Activated CD8-positive, alpha-beta memory T cell treated with anti-CD3 and anti-CD28 coated beads for 36 hours (primary cell): ENCODE results near the gene GBP1. TPM values are rescaled to one million over a fixed set of nuclear protein-coding genes. Genes with fewer than 3 reads are reported as not detected.
"Not testable (repeated sequence)": the region's sequence is repeated elsewhere in the genome, so short reads cannot be mapped to it uniquely, and the experiment has no call there.

ENCODE experiments used
- CTCF ChIA-PET: fragments of 350-600 bp; sonication (Branson Sonifier 250); formaldehyde crosslinking; loops from one replicate; lab custom pipeline; 2021; ENCODE audit warnings: antibody characterized with exemption; lab: Charles Lee
- POLR2A ChIA-PET: fragments of 350-600 bp; sonication (Branson Sonifier 250); formaldehyde crosslinking; loops from one replicate; lab custom pipeline; 2021; ENCODE audit warnings: antibody characterized with exemption; lab: Charles Lee
- total RNA-seq, 2 experiments: library from RNA; stranded (reverse); gene quantifications; one replicate each; pipeline ENCODE4 v1.2.3, GENCODE V29; 2021

Gene GBP1
- total RNA-seq, 2 experiments from 2014 or later = 59.6 to 61.6 TPM

DNA sequence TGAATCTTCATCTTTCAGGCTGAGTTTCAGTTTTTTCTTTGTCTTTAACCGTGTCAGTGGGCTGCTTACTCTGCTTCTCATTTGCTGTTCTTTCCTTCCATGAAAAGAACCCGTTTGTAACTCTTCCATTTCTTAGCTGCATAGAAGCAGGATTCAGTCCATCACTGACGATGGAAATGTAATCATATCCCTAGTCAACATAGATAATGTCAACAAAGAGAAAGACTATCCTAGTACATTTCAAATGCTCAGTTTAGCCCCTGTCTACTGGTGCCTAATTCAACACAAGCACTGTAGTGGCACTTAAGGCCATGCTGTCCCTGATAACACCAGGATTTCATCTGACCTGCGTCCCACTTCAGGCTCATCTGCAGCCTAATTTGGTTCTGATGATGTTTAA lies 376 bp downstream of the GBP1 start:
- ChIA-PET CTCF (interaction anchor here (0.6 to 1.4 kb wide), 3 partner anchors 18 to 388 kb away, joined by 3 to 4 read pairs (median 3); no protein-coding TSS in a partner anchor), POLR2A (interaction anchor here (0.9 to 2.3 kb wide), 3 partner anchors 23 to 62 kb away, joined by 3 to 7 read pairs (median 4); no protein-coding TSS in a partner anchor)

DNA sequence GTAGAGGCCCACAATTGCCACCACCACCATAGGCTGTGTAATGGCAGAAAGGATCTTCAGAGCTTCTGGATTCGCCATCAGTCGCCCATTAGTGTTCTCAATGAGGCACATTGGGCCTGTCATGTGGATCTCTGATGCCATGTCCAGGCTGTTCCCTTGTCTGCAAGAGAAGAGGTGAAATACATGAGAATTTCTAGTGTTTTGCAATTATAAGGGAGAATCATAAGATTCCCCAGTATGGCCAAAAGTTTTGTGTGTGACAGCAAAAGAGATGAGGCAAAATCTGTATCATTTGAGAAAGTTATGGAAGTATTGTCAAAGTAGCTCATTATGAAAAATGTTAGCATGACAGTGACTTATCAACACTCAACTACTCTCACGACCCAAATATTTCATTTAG lies 1.9 kb downstream of the GBP1 start:
- CTCF ChIA-PET = no interaction called here

DNA sequence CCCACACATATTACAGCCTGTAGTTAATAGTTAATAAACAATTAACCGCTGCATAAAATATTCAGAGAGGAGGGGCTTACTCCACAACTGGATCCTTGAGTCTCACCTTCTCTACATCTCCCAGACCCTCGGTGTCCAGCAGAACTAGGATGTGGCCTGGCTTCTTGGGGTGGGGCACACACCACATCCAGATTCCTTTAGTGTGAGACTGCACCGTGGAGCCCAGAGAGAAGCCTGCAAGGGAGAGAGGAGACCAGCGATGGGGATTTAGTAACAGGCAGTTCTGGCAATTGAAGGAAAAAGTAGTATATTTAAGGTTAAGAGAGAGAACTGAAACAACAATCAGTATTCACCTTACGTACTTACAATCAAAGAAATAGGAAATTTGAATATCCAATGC lies 4.9 kb downstream of the GBP1 start:
- ChIA-PET POLR2A (interaction anchor here (0.7 kb wide), 1 partner anchor 38 kb away, joined by 4 read pairs; no protein-coding TSS in a partner anchor), CTCF (no interaction called here)

More for the DNA sequence above, 1.9 kb downstream of the GBP1 start:
- POLR2A ChIA-PET = no interaction called here

DNA sequence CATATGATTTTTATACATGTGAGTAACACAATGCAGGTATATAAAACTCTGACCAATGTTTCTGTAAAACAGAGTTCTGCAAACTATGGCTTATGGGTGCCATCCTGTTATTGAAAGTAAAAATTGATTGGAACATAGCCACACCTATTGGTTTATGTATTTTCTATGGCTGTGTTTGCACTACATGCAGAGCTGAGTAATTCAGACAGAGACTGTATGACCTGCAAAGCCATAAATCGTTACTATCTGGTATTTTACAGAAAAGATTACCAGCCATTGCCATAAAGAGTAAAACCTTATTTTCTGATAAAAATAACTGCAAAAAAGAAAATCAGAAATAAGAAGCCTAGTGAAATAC lies 13.1 kb downstream of the GBP1 start:
- CTCF ChIA-PET = no interaction called here
- POLR2A ChIA-PET = no interaction called here

DNA sequence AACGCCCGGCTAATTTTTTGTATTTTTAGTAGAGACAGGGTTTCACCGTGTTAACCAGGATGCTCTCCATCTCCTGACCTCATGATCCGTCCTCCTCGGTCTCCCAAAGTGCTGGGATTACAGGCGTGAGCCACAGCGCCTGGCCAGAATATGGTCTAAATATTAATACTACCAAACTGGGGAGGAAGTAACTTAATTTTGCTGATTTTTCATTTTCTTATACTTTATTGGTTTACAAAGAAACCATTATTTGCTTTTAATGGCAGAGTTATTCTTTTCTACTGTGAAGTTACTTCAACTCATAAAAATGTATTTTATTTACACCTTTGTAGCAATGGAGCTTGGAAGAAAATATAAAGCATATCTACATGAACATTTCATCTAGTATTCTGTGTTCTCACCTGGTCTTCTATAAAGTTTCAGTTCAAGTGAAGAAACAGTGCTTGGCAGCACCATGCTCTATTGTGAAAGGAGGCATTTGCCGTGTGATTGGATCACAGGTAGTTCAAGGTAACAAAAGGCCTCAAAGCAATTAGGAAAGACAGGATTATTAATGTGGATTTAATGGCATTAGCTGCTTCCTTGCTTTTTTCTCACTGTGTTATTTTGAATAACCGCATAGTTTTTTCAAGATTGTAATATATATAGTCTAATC lies 13.6 kb downstream of the GBP1 start:
- POLR2A ChIA-PET = no interaction called here
- CTCF ChIA-PET = no interaction called here

DNA sequence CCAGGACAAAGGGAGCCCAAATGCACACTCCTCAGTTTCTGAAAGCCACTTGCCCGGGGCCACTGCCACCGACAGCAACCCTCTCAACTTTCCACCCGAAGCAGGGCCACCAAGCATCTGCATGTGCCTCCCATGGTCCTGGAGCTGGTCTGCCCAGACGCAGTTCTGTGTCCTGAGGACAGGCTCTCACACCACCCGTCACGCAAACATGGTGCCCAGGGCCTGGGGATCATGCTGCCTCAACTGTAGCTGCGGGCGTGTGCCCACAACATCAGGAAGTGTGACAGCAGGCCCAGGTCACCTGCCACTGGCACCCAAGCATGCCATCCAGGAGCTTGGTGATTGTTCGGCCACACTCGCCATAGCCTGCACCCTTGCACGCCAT lies 14.4 kb downstream of the GBP1 start:
- POLR2A ChIA-PET = no interaction called here
- CTCF ChIA-PET = no interaction called here

DNA sequence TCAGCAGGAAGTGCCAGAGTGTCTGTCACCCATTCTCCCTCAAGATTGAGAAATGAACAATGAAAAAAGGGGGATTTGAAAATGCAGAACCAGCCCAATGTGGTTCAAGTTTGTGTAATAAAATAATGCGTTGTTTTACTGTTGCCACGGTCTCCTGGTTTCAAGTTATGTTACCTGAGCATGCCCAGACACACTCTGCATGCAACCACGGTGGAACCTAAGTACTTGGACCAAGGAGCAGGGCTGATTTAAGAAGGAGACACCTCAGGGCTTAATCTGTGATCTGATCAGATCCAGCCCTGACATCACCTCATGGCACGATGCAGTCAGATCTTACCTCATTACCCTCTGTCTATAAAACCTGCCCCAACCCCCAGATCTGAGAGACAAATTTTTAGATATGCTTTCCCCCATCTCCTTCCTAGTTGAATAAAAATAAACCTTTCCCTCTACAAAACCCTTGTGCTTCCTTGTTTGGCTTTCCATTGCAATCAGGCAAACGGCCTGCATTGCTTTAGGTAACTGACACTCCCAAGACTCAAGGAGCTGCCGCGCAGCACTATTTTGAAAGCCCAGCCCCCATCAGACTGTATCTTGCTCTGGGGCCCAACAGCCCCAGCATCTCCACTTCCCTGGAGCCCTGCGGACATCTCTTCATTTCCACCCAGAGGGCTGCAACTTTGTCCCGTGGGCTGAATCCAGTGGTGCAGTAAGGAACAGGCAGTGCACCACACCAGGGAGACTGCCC lies 14.9 kb downstream of the GBP1 start:
- POLR2A ChIA-PET, CTCF ChIA-PET: not testable (repeated sequence)

DNA sequence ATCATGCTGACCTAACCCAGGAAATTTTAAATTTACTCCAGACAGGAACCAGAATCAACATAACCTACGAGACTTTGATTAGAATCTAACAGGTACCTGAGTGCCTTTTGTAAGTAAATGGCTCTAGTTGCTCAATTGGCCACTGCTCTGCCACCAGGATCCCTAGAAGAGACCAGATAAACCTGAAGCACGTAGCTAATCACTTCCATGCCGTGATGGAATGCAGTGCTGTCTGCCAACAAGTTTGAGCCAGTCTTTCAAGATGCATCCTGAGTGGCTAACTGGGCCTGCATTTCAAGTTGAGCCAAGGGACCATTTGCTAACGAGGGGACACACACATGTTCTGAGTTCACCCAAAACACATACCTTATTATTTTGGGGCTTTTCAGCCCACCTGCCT lies 15.8 kb downstream of the GBP1 start:
- POLR2A ChIA-PET = not testable (repeated sequence)
- CTCF ChIA-PET = interaction anchor here (1.0 kb wide), 1 partner anchor 65 kb away, joined by 3 read pairs; no protein-coding TSS in a partner anchor

DNA sequence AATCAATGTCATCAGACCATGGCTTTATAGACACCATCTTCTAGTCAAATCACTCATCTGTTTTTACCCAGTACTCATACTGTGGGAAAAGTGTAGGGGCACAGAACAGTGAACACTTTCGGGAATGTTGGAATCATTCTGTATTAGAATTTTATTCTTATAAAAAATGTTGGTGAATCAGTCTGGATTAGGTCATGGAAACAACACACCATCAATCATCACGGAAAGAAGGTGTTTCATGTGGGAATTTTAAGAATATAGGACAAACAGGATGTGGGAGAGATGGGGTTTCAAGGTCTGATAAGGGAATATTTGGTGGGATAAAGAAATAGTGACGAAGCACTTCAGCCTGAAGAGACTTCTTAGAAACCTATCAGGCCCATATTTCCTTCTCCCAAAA lies 17.3 kb downstream of the GBP1 start:
- CTCF ChIA-PET = no interaction called here
- POLR2A ChIA-PET = no interaction called here

DNA sequence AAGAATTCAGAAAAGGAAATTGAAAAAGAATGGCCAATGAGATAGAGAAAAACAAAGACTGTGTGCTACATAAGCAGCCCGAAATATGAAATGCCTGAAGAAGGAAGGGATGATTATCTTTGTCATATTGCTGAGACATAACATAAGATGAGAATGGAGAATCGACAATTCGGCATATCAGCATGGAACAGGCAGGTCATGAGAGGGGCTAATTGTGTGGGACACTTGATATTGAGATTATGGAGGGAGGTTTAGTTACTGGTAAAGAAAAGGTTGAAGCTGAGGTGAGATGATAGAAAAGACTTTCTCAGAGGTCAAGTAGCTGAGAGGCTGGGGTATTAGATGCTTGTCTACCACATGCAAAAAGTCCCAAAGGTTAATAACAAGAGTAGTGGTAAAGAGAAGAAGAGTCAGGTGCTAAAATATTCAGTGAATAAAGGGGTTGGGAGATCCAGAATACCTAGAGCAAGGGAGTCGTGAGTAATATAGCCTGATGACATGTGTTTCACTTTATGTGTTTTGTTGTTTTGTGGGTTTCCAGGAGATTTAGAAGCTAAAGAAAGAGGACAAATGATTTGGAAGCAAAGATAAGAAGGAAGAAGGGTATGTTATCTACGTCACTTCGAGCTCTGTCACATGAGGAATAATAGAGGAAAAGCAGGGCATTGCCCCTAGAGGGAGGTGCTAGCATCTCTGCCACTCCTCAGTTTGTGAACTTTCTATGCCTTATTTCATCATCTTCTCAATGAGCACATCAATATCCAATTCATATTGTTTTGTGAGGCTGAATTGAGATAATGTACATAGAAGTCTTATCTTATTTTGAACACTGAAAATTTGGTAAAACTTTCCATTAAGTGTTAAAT lies 18.5 kb downstream of the GBP1 start:
- ChIA-PET POLR2A (interaction anchor here (1.0 to 1.5 kb wide), 3 partner anchors 24 to 81 kb away, joined by 3 to 4 read pairs (median 4); partner anchors contain the start of gene GBP3), CTCF (interaction anchor here (1.1 to 1.2 kb wide), 2 partner anchors 19 to 24 kb away, joined by 3 to 4 read pairs; partner anchors contain the start of gene GBP1)

DNA sequence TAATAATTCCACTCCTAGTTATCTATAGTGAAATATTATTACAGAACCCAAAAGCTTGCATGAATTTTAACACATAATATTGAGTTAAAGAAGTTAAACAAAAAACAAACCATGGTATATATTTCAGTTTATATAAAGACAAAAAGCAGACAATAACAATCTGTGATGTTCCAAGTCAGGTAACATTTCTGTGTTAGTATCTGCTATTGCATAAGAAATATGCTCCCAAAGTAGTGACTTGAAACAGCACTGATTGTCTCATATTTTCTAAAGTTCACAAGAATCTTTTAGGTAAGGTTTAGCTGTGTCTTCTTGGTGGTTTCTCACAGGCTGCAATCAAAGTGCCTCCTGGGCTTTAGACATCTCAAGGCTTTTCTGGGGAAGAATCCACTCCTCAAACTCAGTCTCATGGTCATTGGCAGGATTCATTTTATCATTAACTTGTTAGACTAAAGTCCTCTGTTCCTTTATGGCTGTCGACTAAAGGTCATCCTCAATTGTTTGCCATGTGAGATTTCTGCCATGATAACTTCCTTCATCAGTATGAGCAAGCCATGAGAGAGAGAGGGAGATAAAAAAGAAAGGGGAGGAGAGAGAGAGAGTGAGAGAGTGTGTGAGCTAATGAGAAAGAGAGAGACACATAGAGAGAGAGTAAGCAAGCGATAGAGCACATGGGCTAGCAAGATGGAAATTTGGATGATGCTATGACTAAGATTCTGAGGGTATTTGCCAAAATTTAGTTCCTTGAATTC lies 19.9 kb downstream of the GBP1 start:
- CTCF ChIA-PET = interaction anchor here (0.9 kb wide), 1 partner anchor 61 kb away, joined by 5 read pairs; no protein-coding TSS in a partner anchor
- POLR2A ChIA-PET = no interaction called here

DNA sequence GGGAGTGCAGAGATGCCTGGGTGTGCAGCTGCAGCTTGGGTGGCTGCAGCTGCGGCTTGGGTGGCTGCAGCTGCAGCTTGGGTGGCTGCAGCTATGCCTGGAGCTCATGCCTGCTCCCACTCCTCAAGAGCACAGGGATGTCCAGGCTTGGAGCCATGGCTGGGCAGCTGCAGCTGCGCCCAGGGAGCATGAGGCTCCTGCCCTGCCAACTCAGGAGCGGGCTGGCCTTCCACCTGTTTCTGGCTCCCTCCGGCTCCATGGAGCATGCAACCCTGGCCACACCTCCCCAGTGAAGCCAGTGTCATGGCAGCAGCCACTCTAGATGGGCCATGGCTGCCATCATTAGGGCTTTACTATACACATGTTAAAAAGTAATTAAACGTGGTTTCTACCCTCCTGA lies 21.1 kb downstream of the GBP1 start:
- ChIA-PET CTCF (interaction anchor here (1.3 kb wide), 1 partner anchor 64 kb away, joined by 3 read pairs; no protein-coding TSS in a partner anchor), POLR2A (no interaction called here)

DNA sequence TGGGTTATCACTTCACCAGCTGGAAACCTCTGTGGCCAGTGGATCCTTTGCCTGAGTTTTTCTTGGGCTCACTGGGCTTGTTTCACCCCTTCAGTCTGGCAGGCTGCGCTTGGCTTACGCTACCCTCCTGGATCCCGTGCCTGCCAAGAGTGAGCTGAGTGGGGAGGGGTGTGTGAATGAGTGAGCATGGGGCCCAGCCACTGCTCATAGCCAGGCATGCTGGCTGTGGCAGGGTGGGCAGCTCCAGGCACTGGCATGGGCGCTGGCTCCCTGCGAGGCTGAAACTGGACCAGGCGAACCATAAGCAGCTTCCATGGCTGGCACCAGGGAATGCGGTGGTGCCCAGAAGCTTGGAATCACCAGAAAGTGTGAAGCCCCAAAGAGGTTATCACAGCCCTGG lies 22.5 kb downstream of the GBP1 start:
- POLR2A ChIA-PET = interaction anchor here (1.7 kb wide), 1 partner anchor 23 kb away, joined by 4 read pairs; the partner anchor contains the start of gene GBP1
- CTCF ChIA-PET = interaction anchor here (0.7 to 1.8 kb wide), 3 partner anchors 21 to 411 kb away, joined by 3 to 5 read pairs (median 4); no protein-coding TSS in a partner anchor

DNA sequence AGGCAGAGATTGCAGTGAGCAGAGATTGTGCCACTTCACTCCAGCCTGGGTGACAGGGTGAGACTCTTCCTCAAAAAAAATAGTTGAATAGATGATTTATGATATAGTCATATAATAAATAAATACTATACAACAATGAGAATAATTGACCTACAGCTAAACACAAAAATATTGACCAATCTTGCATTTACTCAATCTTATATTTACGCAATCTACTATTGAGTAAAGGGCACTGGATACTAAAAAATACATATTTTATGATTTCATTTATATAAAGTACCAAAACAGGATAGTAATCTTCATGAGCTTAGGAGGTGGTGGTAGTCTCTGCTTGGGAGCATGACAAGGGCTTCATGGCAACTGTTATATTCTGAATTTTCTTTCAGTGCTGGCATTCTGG lies 23.3 kb downstream of the GBP1 start:
- CTCF ChIA-PET = interaction anchor here (0.9 to 1.8 kb wide), 3 partner anchors 20 to 411 kb away, joined by 3 to 4 read pairs (median 3); no protein-coding TSS in a partner anchor
- POLR2A ChIA-PET = interaction anchor here (0.5 to 1.7 kb wide), 4 partner anchors 19 to 47 kb away, joined by 3 to 7 read pairs (median 4); partner anchors contain the start of genes GBP1 and GBP3

DNA sequence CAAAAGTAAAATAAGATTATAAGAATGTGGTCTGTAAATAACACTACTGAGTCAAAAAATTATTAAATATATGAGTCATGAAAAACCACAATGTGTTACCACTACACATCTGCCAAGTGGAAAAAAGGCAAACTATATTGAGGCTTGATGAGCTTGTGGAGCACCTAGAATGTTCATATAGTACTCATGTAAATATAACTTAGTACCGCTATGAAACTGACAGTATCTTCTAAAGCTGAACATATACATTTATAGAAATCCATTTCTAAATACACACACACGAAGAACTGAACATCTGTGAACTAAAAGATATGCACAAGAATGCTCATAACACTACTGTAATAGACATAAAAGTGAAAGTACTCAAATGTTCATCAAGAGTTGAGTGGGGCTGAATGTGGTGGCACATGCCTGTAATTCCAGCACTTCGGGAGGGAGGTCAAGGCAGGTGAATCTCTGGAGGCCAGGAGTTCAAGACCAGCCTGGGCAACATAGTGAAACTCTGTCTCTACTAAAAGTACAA lies 23.8 kb downstream of the GBP1 start:
- ChIA-PET CTCF (interaction anchor here (0.9 to 1.8 kb wide), 2 partner anchors 20 to 57 kb away, joined by 3 to 4 read pairs; no protein-coding TSS in a partner anchor), POLR2A (interaction anchor here (0.5 to 1.7 kb wide), 4 partner anchors 18 to 47 kb away, joined by 3 to 7 read pairs (median 4); partner anchors contain the start of genes GBP1 and GBP3)

DNA sequence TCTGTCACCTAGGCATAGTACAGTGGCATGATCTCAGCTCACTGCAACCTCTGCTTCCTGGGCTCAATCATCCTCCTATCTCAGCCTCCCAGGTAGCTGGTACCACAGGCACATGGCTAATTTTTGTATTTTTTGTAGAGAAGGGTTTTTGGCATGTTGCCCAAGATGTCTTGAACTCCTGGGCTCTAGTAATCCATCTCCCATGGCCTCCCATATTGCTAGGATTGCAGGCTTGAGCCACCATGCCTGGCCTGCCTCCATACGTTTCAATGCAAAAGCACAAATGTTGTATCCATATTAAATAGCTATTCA lies 24.7 kb downstream of the GBP1 start:
- POLR2A ChIA-PET = no interaction called here
- CTCF ChIA-PET = interaction anchor here (0.6 kb wide), 1 partner anchor 312 kb away, joined by 4 read pairs; no protein-coding TSS in a partner anchor

DNA sequence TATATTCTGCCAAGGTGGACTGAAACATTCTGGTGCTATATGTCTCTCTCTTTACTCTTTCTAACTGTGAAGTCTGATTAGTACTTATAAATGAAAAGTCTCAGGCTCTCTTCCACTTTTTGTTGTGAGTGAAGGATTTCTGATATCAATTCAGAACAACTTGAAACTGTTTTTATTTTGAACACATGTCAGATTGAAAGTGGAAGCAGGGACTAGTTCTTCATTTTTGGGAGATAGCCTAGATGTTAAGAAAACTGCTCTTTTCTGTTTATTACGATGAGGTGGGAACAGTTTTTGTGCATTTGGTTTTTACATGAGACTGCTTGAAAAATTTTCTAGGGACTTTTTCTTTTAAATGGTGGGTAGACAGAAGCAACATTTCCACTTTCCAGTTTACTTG lies 27.8 kb downstream of the GBP1 start:
- ChIA-PET CTCF (no interaction called here), POLR2A (no interaction called here)

DNA sequence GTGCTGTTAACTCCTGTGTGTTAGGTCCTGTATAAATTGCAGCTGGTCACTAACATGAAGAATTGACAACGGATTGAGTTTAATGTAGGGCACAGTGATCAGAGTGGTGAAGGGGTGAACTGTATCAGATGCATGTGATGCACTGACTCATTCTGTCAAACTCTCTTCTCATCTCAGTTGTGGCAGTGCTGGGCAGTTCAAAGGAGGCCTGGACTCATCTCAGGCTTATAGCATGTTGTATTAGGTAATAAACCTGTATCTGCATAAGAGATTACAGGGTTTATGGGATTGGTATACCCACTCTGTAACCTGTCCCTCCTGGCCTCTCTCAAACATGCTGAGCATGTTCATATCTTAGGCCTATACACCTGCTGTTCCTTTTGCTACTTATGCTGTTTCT lies 29.9 kb downstream of the GBP1 start:
- ChIA-PET POLR2A (no interaction called here), CTCF (no interaction called here)
